ENCODE data around the gene CHAMP1. TPM values are rescaled to one million over a fixed set of nuclear protein-coding genes. Genes with fewer than 3 reads are reported as not detected.
"Not testable (repeated sequence)": the region's sequence is repeated elsewhere in the genome, so short reads cannot be mapped to it uniquely, and the experiment has no call there.

The CHAMP1 gene
- total RNA-seq, 1 donor from 2014 or later, result 17.1 TPM

- no peak for DNase-seq (ENCODE audit: low spot score in 2 of 2)
- Histone ChIP-seq H3K4me3 (no peak overlapping the region), H3K36me3 (no peaks in the 10 kb centered on the region), H3K27ac (no peak overlapping the region), H3K27me3 (no peaks in the 10 kb centered on the region), H3K9me3 (no peaks in the 10 kb centered on the region), H3K4me1 (no peaks in the 10 kb centered on the region)
- TF ChIP-seq CTCF (IDR thresholded peaks at IDR 0.05), result no peak
- intact Hi-C loops (cut with DNase I), result no loop called here
Measured at GRCh38 chr13:114338959-114339358, 24.7 kb downstream of the CHAMP1 start.

- no peaks in the 10 kb centered on the region for H3K9me3 ChIP-seq
- H3K4me1 ChIP-seq, result no peaks in the 10 kb centered on the region
- no peaks in the 10 kb centered on the region for H3K27me3 ChIP-seq
- H3K36me3 ChIP-seq, result no peaks in the 10 kb centered on the region
- TF ChIP-seq CTCF (IDR thresholded peaks at IDR 0.05), result peak in 2 of 3 experiments; percentile 49 to 57
- H3K4me3 ChIP-seq, result no peak overlapping the region
- H3K27ac ChIP-seq, result no peak overlapping the region
- intact Hi-C loops (cut with DNase I), result no loop called here
- DNase-seq (ENCODE audit: low spot score in 2 of 2), result no peak
Measured at GRCh38 chr13:114339857-114340534, 25.7 kb downstream of the CHAMP1 start.

- no peaks in the 10 kb centered on the region for H3K27me3 ChIP-seq
- intact Hi-C loops (cut with DNase I), result no loop called here
- no peak for TF ChIP-seq CTCF (IDR thresholded peaks at IDR 0.05)
- no peak for DNase-seq (ENCODE audit: low spot score in 2 of 2)
- no peak overlapping the region for H3K4me3 ChIP-seq
- no peak overlapping the region for H3K27ac ChIP-seq
- H3K4me1 ChIP-seq, result no peaks in the 10 kb centered on the region
- no peaks in the 10 kb centered on the region for H3K9me3 ChIP-seq
- no peaks in the 10 kb centered on the region for H3K36me3 ChIP-seq
Measured at GRCh38 chr13:114341003-114341777, 26.9 kb downstream of the CHAMP1 start.

- H3K27me3 ChIP-seq; H3K9me3 ChIP-seq; DNase-seq (ENCODE audit: low spot score in 2 of 2); H3K4me3 ChIP-seq; intact Hi-C loops (cut with DNase I); H3K4me1 ChIP-seq; H3K36me3 ChIP-seq; H3K27ac ChIP-seq: not testable (repeated sequence)
Measured at GRCh38 chr13:114347256-114347655, 33.0 kb downstream of the CHAMP1 start.

- H3K27ac ChIP-seq; H3K4me3 ChIP-seq; H3K9me3 ChIP-seq; H3K4me1 ChIP-seq; DNase-seq (ENCODE audit: low spot score in 2 of 2); H3K27me3 ChIP-seq; H3K36me3 ChIP-seq; intact Hi-C loops (cut with DNase I): not testable (repeated sequence)
- peak; percentile 16 to 47 (median 34) for TF ChIP-seq CTCF (IDR thresholded peaks at IDR 0.05)
Measured at GRCh38 chr13:114352763-114353162, 38.5 kb downstream of the CHAMP1 start.

- H3K27ac ChIP-seq; H3K4me3 ChIP-seq; H3K27me3 ChIP-seq; H3K4me1 ChIP-seq; DNase-seq (ENCODE audit: low spot score in 2 of 2); H3K9me3 ChIP-seq; H3K36me3 ChIP-seq; intact Hi-C loops (cut with DNase I): not testable (repeated sequence)
Measured at GRCh38 chr13:114353382-114353781, 39.1 kb downstream of the CHAMP1 start.

Other genes starting within 250 kb of the CHAMP1 start
- gene RASA3, start 181.9 kb upstream of the CHAMP1 start, total RNA-seq, result 30.7 TPM
- not detected for gene CFAP97D2, start 135.2 kb upstream of the CHAMP1 start, total RNA-seq
- 41.1 TPM for gene CDC16, start 79.6 kb upstream of the CHAMP1 start, total RNA-seq
- gene UPF3A, start 32.9 kb upstream of the CHAMP1 start, total RNA-seq, result 79.8 TPM

All from ascending aorta (tissue), 2 donors.